Measurements from ENCODE around the gene UBE2F.

GRCh38 chr2:237951878-237952277 is 14.9 kb upstream of the UBE2F start:
- no peak for TF ChIP-seq SIN3A (IDR thresholded peaks at IDR 0.05; ENCODE audit: borderline replicate concordance, insufficient read depth, low read length)
- no peak for TF ChIP-seq TAF1 (IDR thresholded peaks at IDR 0.05; ENCODE audit: borderline replicate concordance, insufficient read depth, low read length)
- TF ChIP-seq POLR2AphosphoS5 (IDR thresholded peaks at IDR 0.05; ENCODE audit: low read depth, low read length), result no peak
- TF ChIP-seq, protein P1, sequence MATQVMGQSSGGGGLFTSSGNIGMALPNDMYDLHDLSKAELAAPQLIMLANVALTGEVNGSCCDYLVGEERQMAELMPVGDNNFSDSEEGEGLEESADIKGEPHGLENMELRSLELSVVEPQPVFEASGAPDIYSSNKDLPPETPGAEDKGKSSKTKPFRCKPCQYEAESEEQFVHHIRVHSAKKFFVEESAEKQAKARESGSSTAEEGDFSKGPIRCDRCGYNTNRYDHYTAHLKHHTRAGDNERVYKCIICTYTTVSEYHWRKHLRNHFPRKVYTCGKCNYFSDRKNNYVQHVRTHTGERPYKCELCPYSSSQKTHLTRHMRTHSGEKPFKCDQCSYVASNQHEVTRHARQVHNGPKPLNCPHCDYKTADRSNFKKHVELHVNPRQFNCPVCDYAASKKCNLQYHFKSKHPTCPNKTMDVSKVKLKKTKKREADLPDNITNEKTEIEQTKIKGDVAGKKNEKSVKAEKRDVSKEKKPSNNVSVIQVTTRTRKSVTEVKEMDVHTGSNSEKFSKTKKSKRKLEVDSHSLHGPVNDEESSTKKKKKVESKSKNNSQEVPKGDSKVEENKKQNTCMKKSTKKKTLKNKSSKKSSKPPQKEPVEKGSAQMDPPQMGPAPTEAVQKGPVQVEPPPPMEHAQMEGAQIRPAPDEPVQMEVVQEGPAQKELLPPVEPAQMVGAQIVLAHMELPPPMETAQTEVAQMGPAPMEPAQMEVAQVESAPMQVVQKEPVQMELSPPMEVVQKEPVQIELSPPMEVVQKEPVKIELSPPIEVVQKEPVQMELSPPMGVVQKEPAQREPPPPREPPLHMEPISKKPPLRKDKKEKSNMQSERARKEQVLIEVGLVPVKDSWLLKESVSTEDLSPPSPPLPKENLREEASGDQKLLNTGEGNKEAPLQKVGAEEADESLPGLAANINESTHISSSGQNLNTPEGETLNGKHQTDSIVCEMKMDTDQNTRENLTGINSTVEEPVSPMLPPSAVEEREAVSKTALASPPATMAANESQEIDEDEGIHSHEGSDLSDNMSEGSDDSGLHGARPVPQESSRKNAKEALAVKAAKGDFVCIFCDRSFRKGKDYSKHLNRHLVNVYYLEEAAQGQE (IDR thresholded peaks at IDR 0.05; ENCODE audit: insufficient read depth in 1 of 2, low read depth in 2 of 2, low read length in 2 of 2), result no peak
- TF ChIP-seq FOXP2 (optimal IDR thresholded peaks at IDR 0.05; ENCODE audit: borderline replicate concordance, extremely low read depth, extremely low read length, insufficient read depth), result no peak
